Measurements from ENCODE around the gene KRT86. TPM values are rescaled to one million over a fixed set of nuclear protein-coding genes. Genes with fewer than 3 reads are reported as not detected.

The KRT86 gene
- total RNA-seq, 4 donors from 2014 or later: 3.6 TPM; not detected in 3

- Histone ChIP-seq H3K27me3 (no peaks in the 10 kb centered on the region), H3K27ac (no peak overlapping the region), H3K4me1 (no peaks in the 10 kb centered on the region), H3K4me3 (no peak overlapping the region), H3K36me3 (no peaks in the 10 kb centered on the region), H3K9me3 (no peaks in the 10 kb centered on the region)
- 92% methylated on average over 8 of the region's 8 CpGs; no CpG with 5 or more reads in 1 of the 2 donors for WGBS, 2 donors (ENCODE audit: low coverage in 1 of 2)
- in situ Hi-C loops (cut with MboI; ENCODE audit: low pct_ligation_motif_present in 1 of 4, low pct_unique_long_range_greater_than_20kb in 1 of 4, low sequenced_read_pairs in 3 of 4) (no loop called here), intact Hi-C loops (cut with DNase I; ENCODE audit: low total_unique reads) (no loop called here)
- no peak for DNase-seq
- TF ChIP-seq, protein P1, sequence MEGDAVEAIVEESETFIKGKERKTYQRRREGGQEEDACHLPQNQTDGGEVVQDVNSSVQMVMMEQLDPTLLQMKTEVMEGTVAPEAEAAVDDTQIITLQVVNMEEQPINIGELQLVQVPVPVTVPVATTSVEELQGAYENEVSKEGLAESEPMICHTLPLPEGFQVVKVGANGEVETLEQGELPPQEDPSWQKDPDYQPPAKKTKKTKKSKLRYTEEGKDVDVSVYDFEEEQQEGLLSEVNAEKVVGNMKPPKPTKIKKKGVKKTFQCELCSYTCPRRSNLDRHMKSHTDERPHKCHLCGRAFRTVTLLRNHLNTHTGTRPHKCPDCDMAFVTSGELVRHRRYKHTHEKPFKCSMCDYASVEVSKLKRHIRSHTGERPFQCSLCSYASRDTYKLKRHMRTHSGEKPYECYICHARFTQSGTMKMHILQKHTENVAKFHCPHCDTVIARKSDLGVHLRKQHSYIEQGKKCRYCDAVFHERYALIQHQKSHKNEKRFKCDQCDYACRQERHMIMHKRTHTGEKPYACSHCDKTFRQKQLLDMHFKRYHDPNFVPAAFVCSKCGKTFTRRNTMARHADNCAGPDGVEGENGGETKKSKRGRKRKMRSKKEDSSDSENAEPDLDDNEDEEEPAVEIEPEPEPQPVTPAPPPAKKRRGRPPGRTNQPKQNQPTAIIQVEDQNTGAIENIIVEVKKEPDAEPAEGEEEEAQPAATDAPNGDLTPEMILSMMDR (IDR thresholded peaks at IDR 0.05): no peak
- TF ChIP-seq EP300 (IDR thresholded peaks at IDR 0.05; ENCODE audit: low read depth): no peak
- no peak for TF ChIP-seq POLR2A (IDR thresholded peaks at IDR 0.05)
- no peak for TF ChIP-seq POLR2AphosphoS5 (IDR thresholded peaks at IDR 0.05)
These were observed 75.7 kb downstream of the KRT86 start for GRCh38 chr12:52350021-52350620.

- H3K4me1 ChIP-seq: no peaks in the 10 kb centered on the region
- intact Hi-C loops (cut with DNase I; ENCODE audit: low total_unique reads): no loop called here
- H3K36me3 ChIP-seq: no peaks in the 10 kb centered on the region
- 76 to 100% methylated on average over 1 to 5 of the region's 5 CpGs for WGBS, 2 donors (ENCODE audit: low coverage in 1 of 2)
- in situ Hi-C loops (cut with MboI; ENCODE audit: low pct_ligation_motif_present in 1 of 4, low pct_unique_long_range_greater_than_20kb in 1 of 4, low sequenced_read_pairs in 3 of 4): no loop called here
- no peak overlapping the region for H3K4me3 ChIP-seq
- DNase-seq: no peak
- no peak overlapping the region for H3K27ac ChIP-seq
- no peaks in the 10 kb centered on the region for H3K27me3 ChIP-seq
- TF ChIP-seq EP300 (IDR thresholded peaks at IDR 0.05; ENCODE audit: low read depth) (no peak), POLR2A (IDR thresholded peaks at IDR 0.05) (no peak), POLR2AphosphoS5 (IDR thresholded peaks at IDR 0.05) (no peak)
- TF ChIP-seq, protein P1 (IDR thresholded peaks at IDR 0.05): no peak
- no peaks in the 10 kb centered on the region for H3K9me3 ChIP-seq
These were observed 76.3 kb downstream of the KRT86 start for GRCh38 chr12:52350786-52351185.

GRCh38 chr12:52351196-52352059, 77.0 kb downstream of the KRT86 start:
- in situ Hi-C loops (cut with MboI; ENCODE audit: low pct_ligation_motif_present in 1 of 4, low pct_unique_long_range_greater_than_20kb in 1 of 4, low sequenced_read_pairs in 3 of 4): no loop called here
- 39 to 59% methylated on average over 5 to 9 of the region's 9 CpGs for WGBS, 2 donors (ENCODE audit: low coverage in 1 of 2)

GRCh38 chr12:52352951-52353350, 78.5 kb downstream of the KRT86 start:
- 70% methylated on average over 2 of the region's 2 CpGs; no CpG with 5 or more reads in 1 of the 2 donors for WGBS, 2 donors (ENCODE audit: low coverage in 1 of 2)
- in situ Hi-C loops (cut with MboI; ENCODE audit: low pct_ligation_motif_present in 1 of 4, low pct_unique_long_range_greater_than_20kb in 1 of 4, low sequenced_read_pairs in 3 of 4) (no loop called here), intact Hi-C loops (cut with DNase I; ENCODE audit: low total_unique reads) (no loop called here)
- Histone ChIP-seq H3K27ac (no peak overlapping the region), H3K27me3 (no peaks in the 10 kb centered on the region), H3K9me3 (no peaks in the 10 kb centered on the region), H3K36me3 (no peaks in the 10 kb centered on the region), H3K4me3 (no peak overlapping the region), H3K4me1 (no peaks in the 10 kb centered on the region)
- TF ChIP-seq, protein P1 (IDR thresholded peaks at IDR 0.05): no peak
- TF ChIP-seq POLR2AphosphoS5 (IDR thresholded peaks at IDR 0.05): no peak
- TF ChIP-seq EP300 (IDR thresholded peaks at IDR 0.05; ENCODE audit: low read depth): no peak
- no peak for DNase-seq

More at GRCh38 chr12:52351196-52352059, 77.0 kb downstream of the KRT86 start:
- Histone ChIP-seq H3K36me3 (no peaks in the 10 kb centered on the region), H3K27ac (no peak overlapping the region), H3K4me3 (no peak overlapping the region), H3K27me3 (no peaks in the 10 kb centered on the region), H3K4me1 (no peaks in the 10 kb centered on the region), H3K9me3 (no peaks in the 10 kb centered on the region)
- no peak for TF ChIP-seq POLR2AphosphoS5 (IDR thresholded peaks at IDR 0.05)
- TF ChIP-seq EP300 (IDR thresholded peaks at IDR 0.05; ENCODE audit: low read depth): no peak
- TF ChIP-seq, protein P1 (IDR thresholded peaks at IDR 0.05): no peak
- TF ChIP-seq POLR2A (IDR thresholded peaks at IDR 0.05): no peak
- intact Hi-C loops (cut with DNase I; ENCODE audit: low total_unique reads): no loop called here
- DNase-seq: no peak

All from transverse colon (tissue), 4 donors.